ENCODE data around the gene CARM1. TPM values are rescaled to one million over a fixed set of nuclear protein-coding genes. Genes with fewer than 3 reads are reported as not detected.

CARM1 gene
- total RNA-seq, 1 donor from 2014 or later: 43.9 TPM

Small RNA genes within 50 kb of the gene (small RNA-seq; reads per million reads assigned to genes)
- gene MIR6793 (ENCODE audit: low replicate concordance): not detected

Other genes starting within 250 kb of the CARM1 start
- gene SLC44A2, start 246.0 kb upstream of the CARM1 start, total RNA-seq: 84.8 TPM
- 160 TPM for gene ILF3, start 217.2 kb upstream of the CARM1 start, total RNA-seq
- 21.5 TPM for gene QTRT1, start 170.1 kb upstream of the CARM1 start, total RNA-seq
- gene DNM2, start 153.5 kb upstream of the CARM1 start, total RNA-seq: 114 TPM
- 46.0 TPM for gene TMED1, start 35.3 kb upstream of the CARM1 start, total RNA-seq
- gene C19orf38, start 23.1 kb upstream of the CARM1 start, total RNA-seq: 3.9 TPM
- gene YIPF2, start 57.1 kb downstream of the CARM1 start, total RNA-seq: 54.7 TPM
- gene TIMM29, start 57.3 kb downstream of the CARM1 start, total RNA-seq: 29.7 TPM
- gene SMARCA4, start 89.5 kb downstream of the CARM1 start, total RNA-seq: 87.7 TPM
- gene LDLR, start 217.9 kb downstream of the CARM1 start, total RNA-seq: 43.1 TPM

All from tongue (tissue), 2 donors.